HG03139 (cell line): ENCODE results near the gene RGL1.
A peak's percentile ranks its signal among the peaks of the same experiment; 100 is the strongest.

Experiments used
- ATAC-seq: cut with Tn5 transposase; IDR thresholded peaks from one replicate; pipeline ENCODE4 v1.9.1; 2021; ENCODE audit not compliant: unreplicated experiment

RGL1 gene

GRCh38 chr1:183945428-183946319, 140.8 kb downstream of the RGL1 start:
- ATAC-seq, result no peak

DNA sequence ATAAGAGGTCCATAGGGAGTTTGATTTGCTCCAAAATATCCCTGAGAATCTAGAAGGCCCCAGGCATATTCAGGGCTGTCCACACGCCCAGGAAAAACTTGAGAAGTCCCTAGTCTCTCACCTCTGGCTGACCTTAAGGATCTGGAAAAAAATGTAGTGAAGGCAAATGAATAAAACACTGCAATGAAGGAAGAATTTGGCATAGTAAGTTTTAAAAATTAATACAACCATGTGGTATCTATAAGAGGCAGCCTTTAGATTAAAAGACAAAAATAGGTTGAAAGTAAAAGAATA, 141.3 kb downstream of the RGL1 start:
- ATAC-seq, result no peak

DNA sequence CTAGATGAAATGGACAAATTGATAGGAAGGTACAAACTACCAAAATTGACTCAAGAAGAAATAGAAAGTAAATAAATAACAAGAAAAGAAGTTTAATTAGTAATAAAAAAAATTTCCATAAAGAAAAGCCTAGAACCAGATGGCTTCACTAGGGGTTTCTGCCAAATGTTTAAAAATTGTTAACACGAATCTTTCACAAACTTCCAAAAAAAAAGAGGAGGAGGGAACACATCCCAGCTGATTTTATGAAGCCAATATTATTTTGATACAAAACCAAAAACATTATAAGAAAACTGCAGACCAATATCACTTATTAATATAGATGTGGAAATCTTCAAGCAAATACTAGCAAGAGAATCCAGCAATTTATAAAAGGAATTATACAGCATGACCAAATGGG, 143.1 kb downstream of the RGL1 start:
- ATAC-seq, result no peak

DNA sequence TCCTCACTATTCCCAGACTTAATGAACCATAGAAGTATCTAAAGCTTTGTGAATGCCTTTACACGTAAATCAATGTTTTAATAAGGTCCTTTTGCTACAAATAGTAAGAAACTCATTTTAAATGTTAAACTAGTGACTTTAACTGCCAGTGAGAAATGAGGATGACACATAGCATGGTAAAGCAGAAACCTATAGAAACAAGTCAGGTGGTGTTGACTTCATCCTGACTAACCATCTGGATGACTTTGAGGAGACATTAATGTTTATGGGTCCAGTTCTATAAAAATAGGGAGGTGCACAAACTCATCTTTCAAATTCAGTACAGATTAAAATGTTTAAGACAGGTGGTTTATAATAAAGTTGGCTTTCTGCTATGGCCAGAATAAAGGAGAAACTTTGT, 147.2 kb downstream of the RGL1 start:
- ATAC-seq, result no peak

GRCh38 chr1:183953031-183953430, 148.1 kb downstream of the RGL1 start:
- no peak for ATAC-seq

DNA sequence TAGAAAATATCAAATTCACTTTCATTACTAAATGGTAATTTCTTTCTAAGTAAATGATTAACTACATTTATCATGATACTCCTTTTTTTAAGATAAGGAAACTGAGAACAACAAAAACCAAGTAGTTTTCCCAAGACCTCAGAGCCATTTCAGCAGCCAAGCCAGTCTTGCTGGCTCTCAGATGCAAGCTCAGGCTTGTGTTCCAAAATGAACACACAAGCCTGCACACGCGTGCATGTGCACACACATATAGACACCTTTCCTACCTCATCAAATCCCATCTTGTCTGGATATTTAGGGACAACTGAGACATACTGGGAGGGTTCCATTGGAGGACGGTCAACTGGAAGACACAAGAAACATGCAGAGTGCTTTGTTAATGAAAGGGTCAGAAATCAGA, 149.6 kb downstream of the RGL1 start:
- ATAC-seq, result no peak

DNA sequence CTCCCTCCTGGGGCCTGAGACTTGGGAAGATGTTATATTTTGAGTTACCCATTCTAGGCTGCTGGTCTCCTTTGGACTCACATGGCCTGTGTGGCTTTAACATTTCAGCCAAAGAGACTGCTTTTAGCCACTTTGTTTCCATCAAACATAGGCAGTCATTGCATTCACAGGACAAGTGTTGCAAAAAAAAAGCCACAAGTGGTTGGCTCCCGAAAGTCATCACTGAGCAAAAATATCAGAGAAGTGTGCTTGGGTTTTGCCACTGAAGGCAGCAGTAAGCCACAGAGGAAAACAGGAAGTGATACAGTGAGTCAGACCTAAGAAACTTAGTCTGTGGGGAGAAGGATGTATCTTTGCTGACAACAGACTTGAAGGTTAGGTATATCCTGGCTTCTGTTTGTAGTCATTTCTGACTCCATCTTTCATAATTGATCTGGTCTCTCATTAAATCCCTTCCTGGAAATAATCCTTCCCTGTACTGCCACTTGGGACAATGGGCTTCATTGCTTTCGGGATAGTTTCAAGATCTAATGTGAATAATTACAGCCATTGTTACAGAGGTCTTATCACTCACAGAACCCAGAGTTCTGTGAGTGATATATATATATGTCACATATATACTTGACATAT, 151.8 kb downstream of the RGL1 start:
- peak; percentile 99 for ATAC-seq

DNA sequence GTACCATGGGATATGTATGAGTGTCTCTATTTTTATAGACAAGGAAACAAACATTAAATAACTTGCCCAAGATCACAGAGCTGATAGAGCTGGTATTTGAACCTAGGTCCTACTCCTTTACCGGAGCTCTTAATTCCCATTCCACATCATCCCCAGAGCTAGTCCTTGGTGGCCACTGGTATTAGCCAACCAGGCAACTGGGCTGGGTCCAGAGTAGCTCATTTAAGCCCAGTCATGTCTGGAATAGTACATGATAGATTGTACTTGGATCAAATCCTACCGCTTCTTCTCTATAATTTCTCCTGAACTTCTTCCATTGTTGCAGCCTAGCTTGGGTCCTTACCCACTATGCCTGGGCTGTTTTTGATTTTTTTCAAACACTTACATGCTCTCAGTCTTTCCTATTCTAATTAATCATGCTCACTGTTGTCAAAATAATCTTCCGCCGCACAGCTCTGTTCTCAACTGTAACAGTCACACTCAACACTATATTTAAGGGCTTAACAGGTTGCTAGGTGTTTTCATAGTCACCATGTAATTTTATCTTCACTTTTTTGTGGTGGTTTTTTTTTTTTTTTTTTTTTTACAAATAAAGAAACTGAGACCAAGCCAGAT, 152.4 kb downstream of the RGL1 start:
- no peak for ATAC-seq

DNA sequence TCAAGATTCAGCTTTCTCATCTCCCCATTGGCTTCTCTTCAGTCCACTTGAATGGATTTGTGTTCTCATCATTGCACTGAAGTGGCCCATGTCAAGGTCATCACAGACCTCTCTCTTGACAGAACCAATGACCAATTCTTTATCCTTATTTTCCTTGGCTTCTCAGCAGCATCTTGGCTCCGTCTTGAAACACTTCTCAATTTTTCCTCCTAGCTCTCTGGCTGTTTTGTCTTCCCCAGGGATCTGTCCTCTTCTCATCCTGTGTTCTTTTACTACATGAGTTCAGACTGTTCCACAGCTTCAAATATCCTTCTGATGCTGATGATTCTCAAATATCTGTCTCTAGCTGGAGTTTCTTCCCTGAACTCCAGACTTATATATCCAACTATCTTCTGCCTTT, 154.0 kb downstream of the RGL1 start:
- ATAC-seq, result no peak

GRCh38 chr1:183961132-183961531, 156.2 kb downstream of the RGL1 start:
- ATAC-seq, result no peak

- no peak for ATAC-seq
These were observed 158.0 kb downstream of the RGL1 start for GRCh38 chr1:183962903-183963302.

DNA sequence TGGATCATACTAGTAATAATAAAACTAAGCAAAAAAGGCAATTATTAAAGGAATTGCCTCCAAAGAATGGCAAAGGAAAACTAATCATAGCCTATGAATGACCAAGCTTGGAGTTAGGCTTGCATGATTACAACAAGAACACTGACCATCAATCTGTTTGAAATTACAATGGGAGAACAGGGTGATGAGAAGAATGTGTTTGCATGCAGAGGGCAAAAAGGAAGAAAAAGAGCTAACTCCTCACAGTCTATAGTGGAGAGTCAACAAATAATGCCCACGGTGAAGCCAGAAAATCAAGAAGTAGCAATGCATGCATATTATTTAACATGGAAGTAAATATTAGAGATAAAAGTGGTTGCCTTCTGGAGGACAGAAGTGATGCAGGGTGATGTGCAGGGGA, 160.8 kb downstream of the RGL1 start:
- ATAC-seq, result no peak

DNA sequence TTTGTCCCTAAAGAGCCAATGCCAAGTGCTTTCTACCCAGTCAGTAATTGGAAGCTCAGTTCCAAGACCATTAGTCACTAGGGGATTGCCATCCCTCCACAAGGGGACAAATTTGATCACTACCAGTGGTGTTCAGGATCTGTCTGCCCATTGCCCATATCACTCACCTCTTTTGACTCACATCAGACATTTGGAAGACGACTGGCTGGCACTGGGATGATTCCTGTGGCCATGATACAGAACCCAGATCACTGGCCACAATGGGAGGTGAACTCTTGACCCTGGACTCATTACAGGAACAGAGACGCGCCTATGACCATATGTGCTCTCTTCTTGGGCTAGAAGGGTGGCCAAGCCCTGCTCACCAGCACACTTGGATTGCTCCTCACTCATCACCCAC, 161.6 kb downstream of the RGL1 start:
- ATAC-seq, result no peak

DNA sequence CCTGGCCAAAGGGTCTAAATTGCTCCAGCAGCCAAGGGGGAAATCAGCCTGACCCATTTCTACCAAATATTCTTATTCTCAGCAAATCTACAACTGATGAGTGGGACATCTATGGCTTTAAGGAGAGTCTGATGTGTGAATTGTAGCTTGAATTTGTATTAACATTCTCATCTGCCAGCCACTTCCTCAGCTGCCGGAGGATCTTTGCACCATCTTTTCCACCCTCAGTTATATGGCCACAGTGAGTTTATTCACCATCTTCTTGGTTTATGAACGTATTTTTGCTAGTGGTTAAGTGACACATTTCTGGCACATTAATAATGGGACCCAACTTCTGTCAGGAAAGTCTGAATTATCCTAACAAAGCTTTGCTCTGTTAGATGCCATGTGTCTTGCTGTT, 163.0 kb downstream of the RGL1 start:
- ATAC-seq, result no peak

DNA sequence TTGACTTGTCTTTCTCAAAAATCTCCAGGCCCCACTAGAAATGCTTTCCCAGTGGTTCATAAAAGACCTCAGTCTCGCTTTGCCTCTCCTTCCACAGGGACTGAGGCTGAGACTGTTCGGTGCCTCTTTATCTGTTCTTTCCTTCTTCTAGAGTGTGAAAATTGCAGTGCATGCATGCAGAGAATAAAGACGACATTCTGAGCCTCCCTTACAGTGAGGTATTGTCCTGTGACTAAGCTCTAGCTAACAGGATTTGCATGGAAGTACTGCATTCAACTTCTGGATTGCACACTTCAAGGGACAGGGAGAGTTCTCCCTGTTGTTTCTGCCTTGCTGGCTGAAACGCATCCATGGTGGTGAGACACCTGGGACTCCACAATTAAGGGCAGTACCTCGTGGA, 163.5 kb downstream of the RGL1 start:
- no peak for ATAC-seq

DNA sequence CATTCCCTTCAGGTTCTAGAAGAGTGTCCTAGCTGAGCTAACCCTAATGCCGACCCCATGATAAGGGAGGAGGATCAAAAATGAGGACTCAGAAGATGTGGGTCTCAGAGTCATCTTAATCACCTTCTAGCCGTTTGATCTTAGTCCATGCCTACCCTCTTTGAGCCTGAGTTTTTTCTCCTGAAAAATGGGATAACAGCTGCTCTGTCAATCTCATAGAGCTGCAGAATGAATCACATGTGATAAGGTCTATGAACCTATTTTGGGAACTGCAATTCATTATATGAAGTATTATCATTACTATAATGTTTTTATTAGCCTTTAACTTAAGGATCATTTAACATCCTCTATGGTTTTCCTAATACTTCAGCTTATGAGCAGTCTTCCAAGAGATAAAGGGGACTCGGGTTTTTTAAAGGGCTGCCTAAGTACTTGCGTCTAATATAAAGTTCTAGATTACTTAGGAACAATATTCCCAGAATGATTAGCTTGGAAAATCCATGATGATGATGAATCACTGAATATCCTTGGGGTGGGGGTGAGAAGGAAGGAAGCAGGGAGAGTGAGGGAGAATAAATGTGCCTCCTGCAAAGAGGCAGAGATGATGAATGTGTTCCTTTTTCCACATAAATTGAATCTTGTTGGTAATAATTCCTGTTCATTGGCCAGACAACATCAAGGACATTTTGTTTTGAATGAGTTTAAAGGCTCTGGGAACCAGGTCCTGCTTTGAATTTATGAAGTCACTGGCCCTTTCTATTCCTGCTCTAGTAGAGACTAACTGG, 165.8 kb downstream of the RGL1 start:
- ATAC-seq, result no peak

- ATAC-seq, result no peak
These were observed 170.7 kb downstream of the RGL1 start for GRCh38 chr1:183975651-183976050.

DNA sequence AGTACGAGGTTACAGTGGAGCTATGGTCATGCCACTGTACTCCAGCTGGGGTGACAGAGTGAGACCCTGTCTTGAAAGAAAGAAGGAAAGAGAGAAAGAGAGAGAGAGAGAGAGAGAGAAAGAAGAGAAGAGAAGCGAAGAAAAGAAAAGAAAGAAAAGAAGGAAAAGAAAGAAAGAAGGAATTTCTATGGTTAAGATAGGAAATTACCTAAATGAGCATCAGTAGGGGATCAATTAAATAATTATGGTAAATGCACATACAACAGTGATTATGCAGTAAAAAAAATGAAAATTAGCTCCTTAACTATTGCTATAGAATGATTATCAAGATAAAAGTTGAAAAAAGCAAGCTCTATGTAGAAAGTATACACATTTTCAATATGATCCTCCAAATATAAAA, 172.8 kb downstream of the RGL1 start:
- ATAC-seq, result no peak
